Endothelial cell of umbilical vein (primary cell): ENCODE data around the gene NMNAT1. TPM values are rescaled to one million over a fixed set of nuclear protein-coding genes. Genes with fewer than 3 reads are reported as not detected.
A peak's percentile ranks its signal among the peaks of the same experiment; 100 is the strongest.

Experiments
- BruUV-seq: library from RNA; stranded (reverse); fragments of 400-500 nt; replicated peaks from 2 replicates; lab custom pipeline; 2021; lab: Mats Ljungman, UMichigan
- CTCF ChIA-PET: fragments of 300-600, 350-600 bp; sonication (Branson Sonifier 250); formaldehyde crosslinking; loops from one replicate; lab custom pipeline; 2021; ENCODE audit warnings: antibody characterized with exemption, inconsistent platforms; lab: Charles Lee
- POLR2A ChIA-PET: fragments of 300-600, 350-600 bp; sonication (Branson Sonifier 250); formaldehyde crosslinking; loops from one replicate; lab custom pipeline; 2021; ENCODE audit warnings: antibody characterized with exemption, inconsistent platforms; lab: Charles Lee
- DNase-seq: peaks from one replicate; pipeline ENCODE4 v3.0.0-alpha.2; 2011; ENCODE audit warnings: low read depth, low spot score
- FAIRE-seq: peaks from 2 replicates; lab custom pipeline; 2011; peaks lifted over from hg19 to GRCh38; lab: Jason Lieb, UNC
- H2AFZ ChIP-seq: 2 replicates; pipeline ENCODE4 v1.6.0; 2012; ENCODE audit warnings: low read depth, low read length, control low read depth, inconsistent platforms
- H3K27ac ChIP-seq: 2 replicates; pipeline ENCODE4 v1.5.1; 2011; ENCODE audit warnings: low read depth, mild to moderate bottlenecking, control low read depth, low read length, moderate library complexity; ENCODE audit not compliant: insufficient read depth
- H3K27me3 ChIP-seq, 2 experiments: 2 replicates each; pipeline versions ENCODE4 v1.6.0 to v1.6.1; 2011; ENCODE audit warnings: low read length in 2 of 2, mixed read lengths in 1 of 2; ENCODE audit not compliant: control insufficient read depth in 2 of 2, insufficient read depth in 2 of 2
- H3K36me3 ChIP-seq, 2 experiments: 2 replicates in 1 of 2; 3 replicates in 1 of 2; pipeline ENCODE4 v1.5.1; 2011; ENCODE audit warnings: low read length in 2 of 2, mild to moderate bottlenecking in 1 of 2, moderate library complexity in 1 of 2; ENCODE audit not compliant: control insufficient read depth in 2 of 2, insufficient read depth in 2 of 2; ENCODE audit errors: extremely low read depth in 1 of 2
- H3K4me1 ChIP-seq: 3 replicates; pipeline ENCODE4 v1.5.1; 2011; ENCODE audit warnings: mild to moderate bottlenecking, low read length; ENCODE audit not compliant: control insufficient read depth, insufficient read depth; ENCODE audit errors: extremely low read depth
- H3K4me2 ChIP-seq: 2 replicates; pipeline ENCODE4 v1.6.1; 2011; ENCODE audit warnings: low read length, control low read depth, mixed read lengths; ENCODE audit not compliant: insufficient read depth
- H3K4me3 ChIP-seq, 3 experiments: fragments of 200-600 bp in 1 of 3; sonication (generic), shearing (Covaris generic) in 1 of 3; replicated peaks in 1 of 3; 2 replicates each; pipeline ENCODE4 v1.5.1; 2011 to 2016; ENCODE audit warnings: control low read depth in 3 of 3, low read length in 3 of 3, mild to moderate bottlenecking in 2 of 3, inconsistent platforms in 1 of 3, low read depth in 1 of 3, moderate library complexity in 1 of 3; ENCODE audit not compliant: insufficient read depth in 1 of 3
- H3K79me2 ChIP-seq: 2 replicates; pipeline ENCODE4 v1.6.0; 2012; ENCODE audit warnings: low read length, inconsistent platforms; ENCODE audit not compliant: control insufficient read depth, insufficient read depth
- H3K9ac ChIP-seq: replicated peaks from 2 replicates; pipeline ENCODE3; 2011; ENCODE audit warnings: low read length, control low read depth; ENCODE audit not compliant: insufficient read depth; ENCODE audit errors: extremely low read depth
- H3K9me1 ChIP-seq: replicated peaks from 3 replicates; pipeline ENCODE4 v1.6.0; 2011; ENCODE audit warnings: mild to moderate bottlenecking, low read length; ENCODE audit not compliant: control insufficient read depth, insufficient read depth; ENCODE audit errors: extremely low read depth
- H3K9me3 ChIP-seq: replicated peaks from 2 replicates; pipeline ENCODE4 v1.5.1; 2012; ENCODE audit warnings: low read length, inconsistent platforms; ENCODE audit not compliant: control insufficient read depth, insufficient read depth
- H4K20me1 ChIP-seq: replicated peaks from 2 replicates; pipeline ENCODE3; 2011; ENCODE audit warnings: mild to moderate bottlenecking, low read length; ENCODE audit not compliant: control insufficient read depth, insufficient read depth; ENCODE audit errors: extremely low read depth
- EZH2 ChIP-seq: IDR thresholded peaks from 2 replicates; pipeline ENCODE4 v1.6.1; 2012; ENCODE audit warnings: borderline replicate concordance, low read depth, mild to moderate bottlenecking, moderate library complexity, low read length, inconsistent platforms; ENCODE audit not compliant: severe bottlenecking
- FOS ChIP-seq: IDR thresholded peaks from 2 replicates; pipeline ENCODE4 v1.6.1; 2011; ENCODE audit warnings: mild to moderate bottlenecking, low read length, moderate library complexity, borderline replicate concordance; ENCODE audit not compliant: insufficient read depth
- GATA2 ChIP-seq: IDR thresholded peaks from 2 replicates; pipeline ENCODE4 v1.7.0; 2011; ENCODE audit warnings: low read depth, mild to moderate bottlenecking, moderate library complexity, mixed read lengths, low read length; ENCODE audit not compliant: insufficient read length, insufficient read depth
- MAX ChIP-seq: IDR thresholded peaks from 2 replicates; pipeline ENCODE4 v1.6.1; 2011; ENCODE audit not compliant: insufficient read depth, insufficient read length
- POLR2A ChIP-seq: IDR thresholded peaks from 2 replicates; pipeline ENCODE4 v1.6.1; 2012; ENCODE audit warnings: low read depth, mild to moderate bottlenecking, control low read depth, low read length
- POLR2AphosphoS5 ChIP-seq: IDR thresholded peaks from 2 replicates; pipeline ENCODE4 v1.6.1; 2012; ENCODE audit warnings: low read depth, mild to moderate bottlenecking, control low read depth, low read length, moderate library complexity; ENCODE audit not compliant: insufficient read depth
- dilution Hi-C: fragments of 300-500 bp; cut with MboI; formaldehyde crosslinking; loops from one replicate; pipeline ENCODE4 v1.15.0; 2019; ENCODE audit warnings: low sequenced_read_pairs; ENCODE audit not compliant: extremely low pct_ligation_motif_present
- intact Hi-C: fragments of 100-400 bp; cut with micrococcal nuclease; formaldehyde crosslinking; loops from one replicate; pipeline ENCODE4 v1.10.0; 2022
- polyA plus RNA-seq, 4 experiments: library from polyadenylated mRNA; depleted of rRNA in 3 of 4; stranded (reverse) in 3 of 4; unstranded in 1 of 4; fragments of >200 nt; gene quantifications; 2 replicates each; pipeline versions ENCODE4 v1.2.1 to v1.2.3, GENCODE V29; 2011 to 2012; ENCODE audit warnings: missing spikeins in 1 of 4
- total RNA-seq: library from RNA; stranded (reverse); gene quantifications from 2 replicates; pipeline ENCODE4 v1.2.3, GENCODE V29; 2021

The NMNAT1 gene
- total and polyA plus RNA-seq, 2 donors (not counting 3 experiments of a cell fraction or from before 2014, with no cell fraction given), result 4.8 to 9.8 TPM

- intact Hi-C loops, result loop anchor here (1.0 kb wide), 6 partner anchors 12 to 322 kb away; partner anchors contain the start of genes LZIC, NMNAT1, TMEM201 and UBE4B
These were observed 32.7 kb upstream of the NMNAT1 start for GRCh38 chr1:9910423-9911178.

More at GRCh38 chr1:9910423-9911178, 32.7 kb upstream of the NMNAT1 start:
- no peaks in the 10 kb centered on the region for H3K9me1 ChIP-seq
- TF ChIP-seq MAX (peak; percentile 36), FOS (no peak), EZH2 (no peak), GATA2 (no peak), POLR2AphosphoS5 (peak; percentile 54), POLR2A (peak; percentile 44)
- H3K4me2 ChIP-seq, result peak overlapping the region; percentile 93
- no peaks in the 10 kb centered on the region for H3K27me3 ChIP-seq
- no peaks in the 10 kb centered on the region for H3K36me3 ChIP-seq
- peak overlapping the region; percentile 61 for H3K27ac ChIP-seq
- no peaks in the 10 kb centered on the region for H4K20me1 ChIP-seq
- no peaks in the 10 kb centered on the region for H3K9me3 ChIP-seq
- BruUV-seq, result TSS peak; percentile 49
- H2AFZ ChIP-seq, result peak overlapping the region; percentile 89
- ChIA-PET CTCF (interaction anchor here (0.8 to 1.2 kb wide), 9 partner anchors 16 to 299 kb away, joined by 3 to 9 read pairs (median 4); partner anchors contain the start of gene KIF1B), POLR2A (interaction anchor here (0.6 to 1.2 kb wide), 3 partner anchors 17 to 46 kb away, joined by 3 to 5 read pairs (median 5); partner anchors contain the start of genes LZIC and NMNAT1)
- peak overlapping the region; percentile 35 to 70 (median 37) for H3K4me3 ChIP-seq
- peak overlapping the region; percentile 76 for H3K9ac ChIP-seq
- peak; percentile 99 for FAIRE-seq
- peaks cover 5% of the 10 kb centered on the region for H3K79me2 ChIP-seq
- dilution Hi-C loops, result no loop called here
- H3K4me1 ChIP-seq, result peaks cover 11% of the 10 kb centered on the region
- peak; percentile 99 for DNase-seq
